ENCODE results near the gene ARMS2.

Gene ARMS2

GRCh38 chr10:122494833-122495232, 40.4 kb downstream of the ARMS2 start:
- no peak for DNase-seq (ENCODE audit: low read depth)

DNA sequence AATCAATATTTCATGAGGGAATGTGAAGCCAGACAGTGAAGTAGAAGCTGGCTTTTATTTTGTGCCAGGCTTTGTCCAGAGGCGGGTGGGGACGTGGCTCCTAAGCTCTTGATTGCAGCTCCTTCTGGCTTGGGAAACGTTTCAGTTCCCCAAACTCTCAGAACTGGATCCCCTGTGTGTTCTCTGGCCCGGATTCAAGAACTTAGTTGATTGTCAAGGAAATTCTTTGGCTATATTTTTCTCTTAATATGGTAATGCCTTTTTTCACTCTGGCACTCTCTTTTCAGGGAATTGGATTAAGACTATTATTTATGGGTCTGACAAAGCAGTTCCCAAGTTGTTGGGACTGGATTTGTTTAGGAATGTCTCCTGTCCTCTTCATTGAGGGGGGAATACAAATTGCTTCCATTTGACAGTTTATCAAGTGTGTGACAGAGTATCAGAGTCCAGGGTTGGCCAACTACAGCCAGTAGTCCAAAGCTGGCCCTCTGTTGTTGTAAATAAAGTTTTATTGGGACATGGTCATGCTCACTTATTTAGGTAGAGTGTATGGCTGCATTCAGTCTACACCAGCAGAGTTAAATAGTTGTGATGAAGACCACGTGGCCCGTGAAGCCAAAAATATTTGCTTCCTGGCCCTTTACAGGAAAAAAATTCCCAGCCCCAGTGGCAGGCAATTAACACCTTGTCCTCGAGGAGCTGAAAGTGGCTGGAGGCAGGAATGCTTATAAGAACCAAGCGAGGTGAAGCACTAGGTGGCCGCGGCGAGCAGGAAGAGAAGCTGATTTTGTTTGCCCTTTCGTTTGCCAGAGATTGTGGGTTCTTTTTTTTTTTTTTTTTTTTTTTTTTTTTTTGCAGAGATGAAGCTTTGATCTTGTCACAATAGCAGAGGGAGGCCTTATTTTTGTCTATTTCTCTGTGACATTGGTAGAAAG, 41.2 kb downstream of the ARMS2 start:
- DNase-seq (ENCODE audit: low read depth) = no peak

DNA sequence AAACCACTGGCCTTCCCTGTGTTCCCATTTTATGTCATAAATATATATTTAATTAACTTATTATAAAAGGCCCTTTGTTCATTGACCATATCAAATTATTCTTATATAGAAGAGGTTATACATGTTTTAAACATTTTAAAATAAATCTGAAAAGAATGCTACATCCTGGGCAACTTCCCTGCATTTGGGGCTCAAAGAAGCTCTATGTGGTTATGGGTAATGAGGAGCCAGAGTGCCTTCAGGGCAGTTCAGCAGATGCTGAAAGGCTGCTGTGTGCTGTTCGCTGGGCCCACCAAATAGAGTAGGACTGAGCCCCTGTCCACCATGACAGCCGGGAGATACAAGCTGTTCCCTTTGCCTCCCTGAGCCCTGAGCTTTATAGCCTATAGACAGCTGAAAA, 42.8 kb downstream of the ARMS2 start:
- no peak for DNase-seq (ENCODE audit: low read depth)

DNA sequence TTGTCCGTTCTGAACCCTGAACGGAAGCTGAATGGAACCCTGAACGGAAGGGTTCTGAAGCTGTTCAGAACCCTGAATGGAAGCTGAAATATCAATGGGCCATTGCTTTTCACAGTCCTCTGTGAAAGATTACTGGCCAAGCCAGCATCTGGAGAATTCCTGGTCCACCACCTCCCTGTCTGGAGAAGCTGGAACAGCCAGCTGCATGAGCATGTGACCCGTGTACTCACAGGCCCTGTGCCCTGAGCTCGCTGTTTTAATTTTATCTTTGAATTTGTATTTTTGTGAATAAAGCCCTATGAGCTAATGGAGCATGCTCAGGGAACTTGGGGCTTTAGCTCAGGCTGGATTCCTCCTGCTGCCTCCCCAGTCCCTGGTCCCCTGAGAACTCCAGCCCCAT, 44.1 kb downstream of the ARMS2 start:
- DNase-seq (ENCODE audit: low read depth) = no peak

GRCh38 chr10:122499012-122499411, 44.6 kb downstream of the ARMS2 start:
- no peak for DNase-seq (ENCODE audit: low read depth)

DNA sequence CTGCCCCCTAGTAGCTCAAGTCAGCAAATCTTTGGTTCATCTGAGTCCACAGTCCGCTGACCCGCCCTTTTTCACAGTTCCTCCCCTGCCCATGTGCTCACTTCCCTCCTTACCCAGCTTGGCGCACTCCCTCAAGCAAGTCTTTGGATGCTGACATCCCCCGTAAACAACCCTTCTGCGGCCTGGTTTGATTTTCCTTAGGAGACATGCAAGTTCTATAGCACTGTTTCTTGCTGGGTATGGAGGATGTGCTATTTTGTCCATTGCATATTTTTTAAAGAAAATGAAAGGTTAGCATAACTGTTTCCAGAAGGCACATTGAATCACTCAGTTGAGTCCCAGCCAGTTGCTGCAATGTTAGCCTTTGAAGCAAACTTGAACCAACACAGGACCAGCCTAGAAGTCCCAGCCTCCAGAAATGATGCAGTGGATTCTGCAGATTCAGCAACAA, 45.1 kb downstream of the ARMS2 start:
- no peak for DNase-seq (ENCODE audit: low read depth)

GRCh38 chr10:122500194-122500593, 45.7 kb downstream of the ARMS2 start:
- DNase-seq (ENCODE audit: low read depth) = no peak

DNA sequence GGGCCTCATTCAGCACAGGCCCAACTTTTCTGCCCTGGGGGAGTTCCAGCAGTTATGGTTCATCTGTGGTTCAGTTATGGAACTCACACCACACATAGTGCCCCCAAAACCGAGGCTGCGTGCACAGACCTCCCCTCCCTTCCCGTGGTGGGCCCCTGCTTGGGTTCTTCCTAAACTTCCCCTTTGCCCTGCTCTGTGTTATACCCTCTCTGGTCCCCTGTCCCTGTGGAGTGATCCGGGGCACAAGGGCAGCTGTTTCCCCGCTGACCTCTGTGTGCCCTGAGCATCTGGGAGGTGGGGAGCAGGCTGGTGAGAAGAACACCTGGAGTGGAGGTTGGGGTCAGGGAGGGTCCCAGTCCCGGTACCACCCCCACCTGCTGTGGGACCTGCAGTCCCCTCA, 46.3 kb downstream of the ARMS2 start:
- DNase-seq (ENCODE audit: low read depth) = no peak

- no peak for DNase-seq (ENCODE audit: low read depth)
These were observed 48.6 kb downstream of the ARMS2 start for GRCh38 chr10:122503012-122503411.

DNA sequence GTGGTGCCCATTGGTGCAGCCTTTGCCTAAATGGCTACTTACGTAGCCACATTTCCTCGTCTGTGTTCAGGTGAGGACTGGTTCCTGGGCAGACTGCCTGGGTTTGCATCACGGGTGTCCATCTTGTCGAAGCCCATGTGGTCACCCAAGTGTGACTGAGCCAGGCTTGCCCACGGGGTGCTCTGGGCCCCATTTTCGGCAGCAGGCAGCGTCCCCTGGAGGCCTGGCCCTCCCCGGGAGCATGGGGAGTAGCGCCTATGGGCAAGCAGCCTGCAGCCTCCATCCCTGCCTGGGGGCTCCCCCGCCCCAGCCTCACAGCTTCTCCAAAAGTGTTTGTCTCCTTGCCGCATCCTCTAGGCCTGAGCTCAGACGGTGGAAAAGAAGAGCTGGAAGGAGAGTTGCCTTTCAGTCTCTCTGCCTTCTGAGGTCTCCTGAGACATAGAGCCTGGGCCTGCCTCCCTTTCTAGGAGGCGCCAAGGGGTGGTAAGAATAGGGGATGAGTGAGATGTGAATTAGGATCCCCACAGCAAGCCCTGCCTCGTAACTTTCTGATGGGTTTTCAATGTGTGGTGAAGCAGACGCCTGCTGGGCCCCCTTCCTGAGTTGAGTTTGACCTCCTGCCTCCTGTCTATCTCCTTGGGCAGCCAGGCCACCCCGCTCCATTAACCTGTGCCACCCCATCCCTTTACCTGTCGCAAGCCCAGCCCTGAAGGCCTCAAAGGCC, 49.6 kb downstream of the ARMS2 start:
- DNase-seq (ENCODE audit: low read depth) = no peak

- DNase-seq (ENCODE audit: low read depth) = no peak
These were observed 50.1 kb downstream of the ARMS2 start for GRCh38 chr10:122504610-122504950.

DNA sequence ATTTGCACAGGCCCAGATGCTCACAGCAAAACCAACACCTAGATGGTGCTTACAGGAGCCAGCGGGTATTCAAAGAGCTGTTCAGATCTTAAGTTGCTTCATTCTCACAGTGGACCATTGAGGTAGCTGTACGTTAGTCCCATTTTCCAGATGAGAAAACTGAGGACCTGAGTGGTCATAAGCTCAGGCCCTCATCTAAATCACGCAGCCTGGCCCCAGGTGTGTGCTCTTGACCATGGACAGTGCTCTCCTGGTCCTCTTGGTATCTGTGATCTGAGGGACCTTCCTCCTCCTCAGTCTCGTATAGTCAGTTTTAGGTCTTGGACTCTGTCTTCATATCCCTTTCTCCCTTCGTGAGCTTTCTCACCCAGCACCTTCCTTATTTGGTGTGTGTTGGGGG, 50.6 kb downstream of the ARMS2 start:
- no peak for DNase-seq (ENCODE audit: low read depth)

- no peak for DNase-seq (ENCODE audit: low read depth)
These were observed 51.6 kb downstream of the ARMS2 start for GRCh38 chr10:122505885-122506645.
